Left lung (tissue), 10 donors: ENCODE results near the gene POLR2B. TPM values are rescaled to one million over a fixed set of nuclear protein-coding genes. Genes with fewer than 3 reads are reported as not detected.

Experiments used
- ATAC-seq: fragments of 200-7000 bp; cut with Tn5 transposase; one replicate; pipeline ENCODE4 v1.9.1; 2020; ENCODE audit warnings: moderate library complexity
- DNase-seq, 4 donors: peaks; one replicate each; pipeline ENCODE4 v3.0.0-alpha.2; 2013 to 2020
- H3K27ac ChIP-seq, 2 donors: fragments of 200-600 bp; sonication (generic) in 1 of 2; one replicate each; pipeline versions ENCODE4 v1.5.0 to v1.8.0; 2020 to 2021
- H3K27me3 ChIP-seq, 2 donors: fragments of 200-600 bp; sonication (generic) in 1 of 2; one replicate each; pipeline versions ENCODE4 v1.5.0 to v1.8.0; 2020 to 2021
- H3K36me3 ChIP-seq, 2 donors: fragments of 200-600 bp; sonication (generic) in 1 of 2; one replicate each; pipeline versions ENCODE4 v1.5.0 to v1.8.0; 2020 to 2021
- H3K4me1 ChIP-seq, 2 donors: fragments of 200-600 bp; one replicate each; pipeline ENCODE4 v1.8.0; 2021
- H3K4me3 ChIP-seq, 2 donors: fragments of 200-600 bp; sonication (generic) in 1 of 2; one replicate each; pipeline versions ENCODE4 v1.5.0 to v1.8.0; 2020 to 2021; ENCODE audit warnings: mild to moderate bottlenecking in 1 of 2
- H3K9me3 ChIP-seq, 2 donors: fragments of 200-600 bp; sonication (generic) in 1 of 2; one replicate each; pipeline versions ENCODE4 v1.5.0 to v1.8.0; 2020 to 2021
- CTCF ChIP-seq, 2 donors: fragments of 200-600 bp; sonication (generic) in 1 of 2; IDR thresholded peaks; one replicate each; pipeline versions ENCODE4 v1.5.0 to v1.8.0; 2021; ENCODE audit warnings: antibody characterized with exemption in 2 of 2
- intact Hi-C, 2 donors: fragments of 100-400 bp; cut with DNase I; formaldehyde crosslinking; loops; one replicate each; pipeline versions ENCODE4 v1.11.2 to v1.14.2; 2022
- polyA plus RNA-seq, 6 donors: library from polyadenylated mRNA; unstranded; fragments of 120-200 nt; gene quantifications; one replicate each; pipeline ENCODE4 v1.2.1, GENCODE V29; 2013; ENCODE audit not compliant: insufficient read length in 6 of 6
- total RNA-seq, 2 donors: library from RNA; stranded (reverse); fragmentation: NEBNext Ultra II Directional; extraction: Animal tissue kit (Norgen Biotek cat#: 25700); gene quantifications; one replicate each; pipeline ENCODE4 v1.2.1, GENCODE V29; 2021
- donor health status: DM: no; HTN: yes; CAD: no.
- donor health status: DM: no; HTN: no; CAD: no.

The POLR2B gene
- total and polyA plus RNA-seq, 8 donors, result 62.1 to 126 (median 112) TPM

- Histone ChIP-seq H3K9me3 (no peaks in the 10 kb centered on the region), H3K4me3 (peak overlapping the region; percentile 62 to 95), H3K27me3 (no peaks in the 10 kb centered on the region), H3K4me1 (peaks cover 26 to 64% of the 10 kb centered on the region in 2 donors), H3K36me3 (peaks cover 0 to 10% of the 10 kb centered on the region in 2 donors), H3K27ac (peak overlapping the region; percentile 92 to 94)
- no peak for DNase-seq
- intact Hi-C loops, result no loop called here
- TF ChIP-seq CTCF (IDR thresholded peaks at IDR 0.05), result no peak
- no peak for ATAC-seq
These were observed 851 bp downstream of the POLR2B start for GRCh38 chr4:56979421-56980072.

DNA sequence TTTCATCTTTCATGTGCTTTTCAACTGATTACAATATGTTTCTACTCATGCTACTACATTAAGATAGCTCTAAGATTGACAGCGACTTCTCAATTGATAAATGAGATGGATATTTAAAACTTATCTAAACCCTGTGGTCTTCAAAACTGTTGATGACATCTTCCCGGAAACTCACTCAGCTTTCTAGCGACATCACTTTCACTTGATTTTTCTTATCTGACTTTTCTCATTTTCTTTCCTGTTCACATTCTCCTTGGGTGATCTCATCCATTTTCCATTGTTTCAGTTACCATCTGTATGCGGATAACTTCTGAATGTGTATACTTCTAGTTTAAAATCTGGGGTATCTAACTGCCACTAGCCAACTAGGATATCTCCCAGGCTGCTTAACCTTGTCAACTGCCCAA, 3.1 kb downstream of the POLR2B start:
- DNase-seq (no peak), ATAC-seq (no peak)
- Histone ChIP-seq H3K9me3 (no peaks in the 10 kb centered on the region), H3K27me3 (no peaks in the 10 kb centered on the region), H3K27ac (no peak overlapping the region), H3K4me1 (peaks cover 14 to 44% of the 10 kb centered on the region in 2 donors), H3K36me3 (peaks cover 0 to 29% of the 10 kb centered on the region in 2 donors), H3K4me3 (no peak overlapping the region)
- no peak for TF ChIP-seq CTCF (IDR thresholded peaks at IDR 0.05)
- intact Hi-C loops, result no loop called here

GRCh38 chr4:56986192-56986591, 7.5 kb downstream of the POLR2B start:
- H3K27me3 ChIP-seq, result no peaks in the 10 kb centered on the region
- no peak for DNase-seq
- no peak overlapping the region for H3K4me3 ChIP-seq
- peaks cover 0 to 64% of the 10 kb centered on the region in 2 donors for H3K36me3 ChIP-seq
- no peak overlapping the region for H3K27ac ChIP-seq
- H3K4me1 ChIP-seq, result peaks cover 0 to 26% of the 10 kb centered on the region in 2 donors
- H3K9me3 ChIP-seq, result no peaks in the 10 kb centered on the region
- intact Hi-C loops, result no loop called here
- ATAC-seq, result no peak
- TF ChIP-seq CTCF (IDR thresholded peaks at IDR 0.05), result no peak

- peaks cover 0 to 72% of the 10 kb centered on the region in 2 donors for H3K36me3 ChIP-seq
- ATAC-seq (no peak), DNase-seq (no peak)
These were observed 8.3 kb downstream of the POLR2B start for GRCh38 chr4:56986952-56987351.

More at GRCh38 chr4:56986952-56987351, 8.3 kb downstream of the POLR2B start:
- no peak overlapping the region for H3K4me3 ChIP-seq
- H3K27me3 ChIP-seq, result no peaks in the 10 kb centered on the region
- H3K9me3 ChIP-seq, result no peaks in the 10 kb centered on the region
- intact Hi-C loops, result no loop called here
- no peak overlapping the region for H3K27ac ChIP-seq
- no peak for TF ChIP-seq CTCF (IDR thresholded peaks at IDR 0.05)
- peaks cover 0 to 18% of the 10 kb centered on the region in 2 donors for H3K4me1 ChIP-seq
